HG02623 (cell line): ENCODE results near the gene NOX4.

Experiments
- ATAC-seq: cut with Tn5 transposase; IDR thresholded peaks from one replicate; pipeline ENCODE4 v1.9.1; 2021; ENCODE audit warnings: moderate library complexity; ENCODE audit not compliant: unreplicated experiment

The NOX4 gene

GRCh38 chr11:89490981-89491690, at the start of gene NOX4:
Gene NOX4, minus strand, starts transcription at chr11:89491375. Its CDS starts 129 bp downstream, at chr11:89491246.
- no peak for ATAC-seq

- ATAC-seq = no peak
Observed at GRCh38 chr11:89540826-89541225, 49.7 kb upstream of the NOX4 start.

- ATAC-seq = no peak
Observed at GRCh38 chr11:89537936-89538335, 46.8 kb upstream of the NOX4 start.

GRCh38 chr11:89536926-89537325, 45.8 kb upstream of the NOX4 start:
- ATAC-seq = no peak

- no peak for ATAC-seq
Observed at GRCh38 chr11:89535221-89535620, 44.0 kb upstream of the NOX4 start.

GRCh38 chr11:89529626-89530380, 38.6 kb upstream of the NOX4 start:
- no peak for ATAC-seq

GRCh38 chr11:89521792-89522191, 30.6 kb upstream of the NOX4 start:
- no peak for ATAC-seq

- ATAC-seq = no peak
Observed at GRCh38 chr11:89521294-89521693, 30.1 kb upstream of the NOX4 start.

- no peak for ATAC-seq
Observed at GRCh38 chr11:89516496-89516895, 25.3 kb upstream of the NOX4 start.

- ATAC-seq = no peak
Observed at GRCh38 chr11:89508544-89508943, 17.4 kb upstream of the NOX4 start.

GRCh38 chr11:89504270-89504669, 13.1 kb upstream of the NOX4 start:
- ATAC-seq = no peak

- ATAC-seq = no peak
Observed at GRCh38 chr11:89503422-89503821, 12.2 kb upstream of the NOX4 start.

- ATAC-seq = no peak
Observed at GRCh38 chr11:89502301-89502700, 11.1 kb upstream of the NOX4 start.

- no peak for ATAC-seq
Observed at GRCh38 chr11:89500336-89500735, 9.2 kb upstream of the NOX4 start.

- no peak for ATAC-seq
Observed at GRCh38 chr11:89498845-89499448, 7.8 kb upstream of the NOX4 start.

GRCh38 chr11:89495951-89496350, 4.8 kb upstream of the NOX4 start:
- no peak for ATAC-seq

GRCh38 chr11:89493431-89493830, 2.3 kb upstream of the NOX4 start:
- ATAC-seq = no peak

GRCh38 chr11:89490602-89490980, 584 bp downstream of the NOX4 start:
- no peak for ATAC-seq

GRCh38 chr11:89489930-89490329, 1.2 kb downstream of the NOX4 start:
- ATAC-seq = no peak

GRCh38 chr11:89487016-89487415, 4.2 kb downstream of the NOX4 start:
- ATAC-seq = no peak

GRCh38 chr11:89484896-89485295, 6.3 kb downstream of the NOX4 start:
- ATAC-seq = no peak

- no peak for ATAC-seq
Observed at GRCh38 chr11:89477175-89477574, 14.0 kb downstream of the NOX4 start.
